AG09309 (cell line): ENCODE data around the gene PTRH2.
"Not testable (repeated sequence)": the region's sequence is repeated elsewhere in the genome, so short reads cannot be mapped to it uniquely, and the experiment has no call there.

Source experiments
- DNase-seq: peaks from one replicate; pipeline ENCODE4 v3.0.0-alpha.2; 2010; ENCODE audit warnings: low read depth
- H3K4me3 ChIP-seq: 2 replicates; pipeline ENCODE4 v1.5.1; 2011; ENCODE audit warnings: mild to moderate bottlenecking, low read depth, low read length, moderate library complexity; ENCODE audit not compliant: control insufficient read depth
- CTCF ChIP-seq: IDR thresholded peaks from 2 replicates; pipeline ENCODE4 v1.5.1; 2011; ENCODE audit warnings: mild to moderate bottlenecking, low read depth, low read length, inconsistent platforms; ENCODE audit not compliant: insufficient read depth, control insufficient read depth; ENCODE audit errors: missing control alignments

PTRH2 gene

GRCh38 chr17:59707149-59707970 is at the start of gene PTRH2, which contains the start of gene VMP1:
TSS of gene PTRH2 (minus strand) at chr17:59707430. CDS start at chr17:59697978, 9,452 bp downstream.
TSS of gene VMP1 (plus strand) at chr17:59707654. CDS start at chr17:59731447, 23,793 bp downstream.
- no peak for TF ChIP-seq CTCF
- peak within 1 kb of the TSS; percentile 78 for H3K4me3 ChIP-seq
- peak; percentile 98 for DNase-seq

- H3K4me3 ChIP-seq = no peak overlapping the region
- TF ChIP-seq CTCF = no peak
- peak; percentile 88 for DNase-seq
Observed at GRCh38 chr17:59756236-59756818, 49.1 kb upstream of the PTRH2 start.

- H3K4me3 ChIP-seq, DNase-seq: not testable (repeated sequence)
Observed at GRCh38 chr17:59755069-59755468, 47.8 kb upstream of the PTRH2 start.

- no peak for TF ChIP-seq CTCF
- no peak overlapping the region for H3K4me3 ChIP-seq
Observed at GRCh38 chr17:59754552-59754951, 47.3 kb upstream of the PTRH2 start.

GRCh38 chr17:59753522-59754467 is 46.6 kb upstream of the PTRH2 start:
- peak; percentile 56 for TF ChIP-seq CTCF
- no peak overlapping the region for H3K4me3 ChIP-seq
- peak; percentile 73 for DNase-seq

More at GRCh38 chr17:59754552-59754951, 47.3 kb upstream of the PTRH2 start:
- DNase-seq = peak; percentile 93

GRCh38 chr17:59752922-59753321 is 45.7 kb upstream of the PTRH2 start:
- no peak overlapping the region for H3K4me3 ChIP-seq
- no peak for TF ChIP-seq CTCF
- DNase-seq = no peak

- no peak for DNase-seq
- TF ChIP-seq CTCF = no peak
- H3K4me3 ChIP-seq = no peak overlapping the region
Observed at GRCh38 chr17:59752446-59752845, 45.2 kb upstream of the PTRH2 start.
